HG02840 (cell line): ENCODE measurements around the gene GASK1A.

ENCODE experiments used
- ATAC-seq: cut with Tn5 transposase; IDR thresholded peaks from one replicate; pipeline ENCODE4 v1.9.1; 2021; ENCODE audit warnings: mild to moderate bottlenecking, moderate library complexity, moderate number of reproducible peaks; ENCODE audit not compliant: unreplicated experiment, low FRiP score

The GASK1A gene

GRCh38 chr3:43080726-43081568 lies 101.8 kb downstream of the GASK1A start:
- no peak for ATAC-seq

- no peak for ATAC-seq
Measured at GRCh38 chr3:43081796-43082195, 102.7 kb downstream of the GASK1A start.

- no peak for ATAC-seq
Measured at GRCh38 chr3:43082457-43082856, 103.3 kb downstream of the GASK1A start.

- no peak for ATAC-seq
Measured at GRCh38 chr3:43086460-43087165, 107.5 kb downstream of the GASK1A start.

- ATAC-seq: no peak
Measured at GRCh38 chr3:43087249-43087776, 108.2 kb downstream of the GASK1A start.

GRCh38 chr3:43089081-43089480 lies 110.0 kb downstream of the GASK1A start:
- ATAC-seq: no peak

GRCh38 chr3:43090238-43090637 lies 111.1 kb downstream of the GASK1A start:
- no peak for ATAC-seq

- ATAC-seq: no peak
Measured at GRCh38 chr3:43091481-43091880, 112.4 kb downstream of the GASK1A start.

- ATAC-seq: no peak
Measured at GRCh38 chr3:43093006-43093405, 113.9 kb downstream of the GASK1A start.

- no peak for ATAC-seq
Measured at GRCh38 chr3:43093974-43094373, 114.9 kb downstream of the GASK1A start.

GRCh38 chr3:43094381-43094780 lies 115.3 kb downstream of the GASK1A start:
- no peak for ATAC-seq

GRCh38 chr3:43094851-43095250 lies 115.7 kb downstream of the GASK1A start:
- no peak for ATAC-seq

GRCh38 chr3:43095370-43095769 lies 116.3 kb downstream of the GASK1A start:
- ATAC-seq: no peak

GRCh38 chr3:43096761-43097160 lies 117.7 kb downstream of the GASK1A start:
- no peak for ATAC-seq

- ATAC-seq: no peak
Measured at GRCh38 chr3:43097400-43098080, 118.4 kb downstream of the GASK1A start.

- no peak for ATAC-seq
Measured at GRCh38 chr3:43098761-43099160, 119.7 kb downstream of the GASK1A start.

- ATAC-seq: no peak
Measured at GRCh38 chr3:43102773-43103480, 123.8 kb downstream of the GASK1A start.

- ATAC-seq: no peak
Measured at GRCh38 chr3:43104039-43104438, 124.9 kb downstream of the GASK1A start.

GRCh38 chr3:43104660-43105595 lies 125.8 kb downstream of the GASK1A start:
- no peak for ATAC-seq
